Stimulated activated CD8-positive, alpha-beta memory T cell treated with anti-CD3 and anti-CD28 coated beads, Interleukin-4, amount 100 ng/mL, for 24 hours (primary cell): ENCODE measurements around the gene RBBP8NL.

Source experiments
- DNase-seq: peaks from one replicate; pipeline ENCODE4 v3.0.0-alpha.2; 2020; ENCODE audit warnings: low read depth

Gene RBBP8NL

GRCh38 chr20:62393335-62393665 is 34.0 kb downstream of the RBBP8NL start:
- DNase-seq, result no peak

- DNase-seq, result no peak
These were observed 34.6 kb downstream of the RBBP8NL start for GRCh38 chr20:62392621-62393334.

GRCh38 chr20:62392077-62392418 is 35.3 kb downstream of the RBBP8NL start:
- DNase-seq, result no peak

- no peak for DNase-seq
These were observed 35.9 kb downstream of the RBBP8NL start for GRCh38 chr20:62391165-62392076.

GRCh38 chr20:62390317-62391164 is 36.8 kb downstream of the RBBP8NL start:
- DNase-seq, result no peak

GRCh38 chr20:62389601-62390087 is 37.7 kb downstream of the RBBP8NL start:
- no peak for DNase-seq

GRCh38 chr20:62388839-62389600 is 38.3 kb downstream of the RBBP8NL start:
- no peak for DNase-seq

GRCh38 chr20:62387933-62388635 is 39.3 kb downstream of the RBBP8NL start:
- no peak for DNase-seq

GRCh38 chr20:62387219-62387913 is 40.0 kb downstream of the RBBP8NL start:
- no peak for DNase-seq

- peak; percentile 89 for DNase-seq
These were observed 40.7 kb downstream of the RBBP8NL start, which contains the start of gene RPS21 for GRCh38 chr20:62386383-62387218. TSS of gene RPS21 (plus strand) at chr20:62387103. CDS start at chr20:62387339, 236 bp downstream.

- DNase-seq, result peak; percentile 72
These were observed 44.8 kb downstream of the RBBP8NL start for GRCh38 chr20:62382306-62383198.

- no peak for DNase-seq
These were observed 45.5 kb downstream of the RBBP8NL start for GRCh38 chr20:62381842-62382241.

GRCh38 chr20:62381202-62381797 is 46.0 kb downstream of the RBBP8NL start:
- no peak for DNase-seq

GRCh38 chr20:62378215-62378614 is 49.1 kb downstream of the RBBP8NL start:
- no peak for DNase-seq

- no peak for DNase-seq
These were observed 49.6 kb downstream of the RBBP8NL start for GRCh38 chr20:62377615-62378178.

GRCh38 chr20:62377064-62377461 is 50.3 kb downstream of the RBBP8NL start:
- no peak for DNase-seq
